ENCODE data around the gene MEIKIN.

Gene MEIKIN

DNA sequence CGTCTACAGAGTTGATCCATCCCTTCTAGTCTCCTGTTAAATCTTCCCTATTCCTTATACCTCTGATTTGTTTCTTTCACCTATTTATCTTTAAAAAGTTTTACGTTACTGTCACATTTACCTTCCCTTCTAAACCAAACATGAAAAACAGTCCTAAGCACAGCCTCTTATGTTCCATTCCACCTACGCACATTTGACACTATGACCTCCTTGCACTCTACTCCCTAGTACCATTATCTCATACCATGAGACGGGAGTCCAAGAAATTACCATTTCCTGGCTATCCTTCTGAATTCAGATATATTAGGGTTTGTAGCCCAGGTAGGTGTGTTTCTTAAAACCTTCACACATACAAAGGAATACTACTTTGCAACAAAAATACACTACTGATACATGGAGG, 173.8 kb downstream of the MEIKIN start:
- no peak for DNase-seq (ENCODE audit: low read depth, low spot score)

DNA sequence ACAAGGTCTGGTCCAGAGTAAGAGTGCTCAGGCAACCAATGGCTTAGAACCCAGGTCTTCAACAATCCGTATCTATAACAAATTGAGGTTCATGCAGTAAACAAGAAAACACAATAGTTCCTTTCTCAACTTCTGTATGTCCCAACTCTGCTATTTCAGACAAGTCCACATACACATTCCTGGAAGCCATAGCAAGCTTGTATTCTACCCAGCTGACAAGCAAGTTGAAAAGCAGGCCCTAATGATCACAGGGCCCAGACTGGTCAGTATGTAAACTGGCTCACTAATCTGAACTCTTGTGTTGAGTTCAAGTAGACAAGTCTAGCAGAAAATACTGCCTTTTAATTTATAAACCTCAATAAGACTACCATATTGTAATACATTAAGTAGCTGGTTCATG, 175.5 kb downstream of the MEIKIN start:
- no peak for DNase-seq (ENCODE audit: low read depth, low spot score)

DNA sequence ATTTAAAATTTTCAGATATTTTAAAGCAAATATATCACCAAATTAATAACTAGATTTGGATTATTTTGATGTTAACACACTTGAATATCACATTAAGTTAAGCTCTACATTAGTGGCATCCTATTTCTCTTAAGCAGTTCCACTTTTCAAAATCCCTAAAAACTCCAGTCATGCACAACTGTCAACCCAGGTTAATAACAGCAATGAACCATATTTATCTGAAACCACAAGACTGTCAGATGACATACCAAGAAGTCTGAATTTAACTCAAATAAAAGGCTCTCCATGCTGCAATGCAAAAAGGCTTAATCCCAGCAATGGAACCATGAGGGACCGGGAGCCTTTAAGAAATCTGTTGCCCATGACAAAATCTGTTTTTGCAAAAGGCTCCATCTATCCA, 176.1 kb downstream of the MEIKIN start:
- DNase-seq (ENCODE audit: low read depth, low spot score): no peak

DNA sequence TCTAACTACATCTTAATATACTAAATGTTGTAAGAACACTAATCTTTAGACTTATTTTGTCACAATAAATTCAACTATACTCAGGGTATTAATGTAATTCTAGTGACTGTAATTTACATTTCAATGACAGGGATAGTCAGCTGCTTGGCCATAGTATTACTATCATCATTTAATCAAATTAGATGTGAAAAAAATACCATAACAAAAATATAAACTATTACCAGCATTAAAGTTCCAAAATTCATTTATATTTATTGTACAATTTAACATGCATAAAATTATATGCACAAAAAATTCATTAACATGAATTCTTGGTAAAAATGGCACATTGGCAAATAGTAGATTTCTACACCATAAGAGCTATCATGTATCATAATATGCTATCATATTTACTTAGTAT, 177.6 kb downstream of the MEIKIN start:
- no peak for DNase-seq (ENCODE audit: low read depth, low spot score)

DNA sequence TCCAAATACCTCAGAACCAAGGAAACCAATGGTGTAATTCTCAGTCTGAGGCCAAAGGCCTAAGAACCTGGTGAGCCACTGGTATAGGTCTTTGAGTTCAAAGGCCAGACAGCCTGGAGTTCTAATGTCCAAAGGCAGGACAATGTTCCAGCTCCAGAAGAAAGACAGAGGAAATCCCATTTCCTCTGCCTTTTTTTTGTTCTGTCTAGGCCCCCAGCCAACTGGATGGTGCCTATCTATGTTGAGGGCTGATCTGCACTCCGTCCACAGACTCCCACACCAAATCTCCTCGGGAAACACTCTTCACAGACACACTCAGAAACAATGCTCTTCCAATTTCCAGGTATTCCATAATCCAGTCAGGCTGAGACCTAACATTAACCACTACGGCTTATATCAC, 178.8 kb downstream of the MEIKIN start:
- DNase-seq (ENCODE audit: low read depth, low spot score): no peak

DNA sequence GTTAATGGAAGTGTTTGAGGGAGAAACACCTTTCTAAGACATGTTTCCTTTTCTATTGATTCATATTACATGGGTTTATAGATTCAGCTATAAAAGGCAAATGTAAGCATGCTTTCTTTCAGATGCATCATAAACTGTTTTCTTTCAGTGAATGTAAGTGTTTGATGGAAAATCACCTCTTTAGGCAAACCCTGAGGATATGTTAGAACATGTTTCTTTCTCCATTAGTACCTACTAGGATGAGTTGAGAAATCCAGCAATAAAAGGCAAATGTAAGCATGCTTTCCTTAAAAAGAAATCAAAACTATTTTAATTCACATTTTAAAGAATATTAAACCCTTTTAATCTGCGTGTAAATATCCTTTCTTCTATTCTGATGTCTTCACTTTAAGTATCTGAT, 180.2 kb downstream of the MEIKIN start:
- no peak for DNase-seq (ENCODE audit: low read depth, low spot score)

DNA sequence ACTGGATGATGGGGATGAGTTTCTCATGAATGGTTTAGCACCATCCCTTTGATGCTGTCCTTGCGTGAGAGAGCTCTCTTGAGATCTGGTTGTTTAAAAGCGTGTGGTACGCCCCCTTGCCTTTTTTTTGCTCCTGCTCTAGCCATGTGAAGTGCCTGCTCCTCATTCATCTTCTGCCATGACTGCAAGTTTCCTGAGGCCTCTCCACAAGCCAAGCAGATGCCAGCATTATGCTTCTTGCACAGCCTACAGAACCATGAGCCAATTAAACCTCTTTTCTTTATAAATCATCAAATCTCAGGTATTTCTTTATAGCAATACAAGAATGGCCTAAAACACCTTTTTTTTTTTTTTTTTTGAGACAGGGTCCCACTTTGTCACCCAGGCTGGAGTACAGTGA, 181.5 kb downstream of the MEIKIN start:
- DNase-seq (ENCODE audit: low read depth, low spot score): no peak

DNA sequence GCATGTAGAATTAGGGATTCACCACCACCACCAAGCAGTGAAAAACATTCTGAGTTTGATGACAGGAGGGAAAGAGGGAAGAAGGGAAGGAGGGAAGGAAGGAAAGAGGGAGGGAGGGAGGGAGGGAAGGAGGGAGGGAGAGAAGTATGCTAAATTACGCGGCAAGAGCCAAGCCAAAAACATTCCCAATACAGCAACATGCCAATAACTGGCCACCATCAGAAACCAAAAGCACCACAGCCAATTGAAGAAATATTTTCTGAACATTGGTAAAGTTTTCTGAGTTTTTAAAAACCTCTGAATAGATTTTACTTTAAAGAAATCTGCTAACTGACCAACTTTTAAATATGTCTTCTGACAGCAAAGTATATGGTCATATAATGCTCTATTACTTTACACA, 184.7 kb downstream of the MEIKIN start:
- DNase-seq (ENCODE audit: low read depth, low spot score): no peak

DNA sequence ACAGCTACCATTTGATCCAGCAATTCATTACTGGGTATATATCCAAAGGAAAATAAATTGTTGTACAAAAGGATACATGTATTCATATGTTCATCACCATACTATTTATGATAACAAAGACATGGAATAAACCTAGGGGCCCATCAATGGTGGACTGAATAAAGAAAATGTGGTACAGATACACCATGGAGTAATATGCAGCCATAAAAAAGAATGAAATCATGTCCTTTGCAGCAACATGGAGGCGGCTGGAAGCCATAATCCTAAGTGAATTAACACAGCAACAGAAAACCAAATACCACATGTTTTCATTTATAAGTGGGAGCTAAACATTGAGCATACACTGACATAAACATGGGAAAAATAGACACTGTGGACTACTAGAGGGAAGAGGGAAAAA, 185.8 kb downstream of the MEIKIN start:
- DNase-seq (ENCODE audit: low read depth, low spot score): no peak

DNA sequence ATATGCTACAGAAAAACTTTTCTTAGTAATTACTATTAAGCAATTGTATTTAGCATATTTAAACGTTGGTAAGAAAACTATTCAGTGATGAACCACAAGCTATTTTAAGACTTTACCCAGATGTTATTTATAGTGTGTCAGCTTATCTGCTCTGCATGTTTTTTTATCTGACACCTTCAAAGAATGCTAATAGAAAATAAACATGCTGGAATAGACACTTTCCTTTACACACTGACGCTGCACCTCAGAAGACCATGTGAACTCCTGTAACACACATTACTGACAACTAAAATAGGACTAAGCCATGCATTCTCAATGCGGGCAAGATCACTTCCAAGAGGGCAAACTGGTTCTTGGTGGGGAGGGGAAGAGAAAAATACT, 187.0 kb downstream of the MEIKIN start:
- no peak for DNase-seq (ENCODE audit: low read depth, low spot score)

DNA sequence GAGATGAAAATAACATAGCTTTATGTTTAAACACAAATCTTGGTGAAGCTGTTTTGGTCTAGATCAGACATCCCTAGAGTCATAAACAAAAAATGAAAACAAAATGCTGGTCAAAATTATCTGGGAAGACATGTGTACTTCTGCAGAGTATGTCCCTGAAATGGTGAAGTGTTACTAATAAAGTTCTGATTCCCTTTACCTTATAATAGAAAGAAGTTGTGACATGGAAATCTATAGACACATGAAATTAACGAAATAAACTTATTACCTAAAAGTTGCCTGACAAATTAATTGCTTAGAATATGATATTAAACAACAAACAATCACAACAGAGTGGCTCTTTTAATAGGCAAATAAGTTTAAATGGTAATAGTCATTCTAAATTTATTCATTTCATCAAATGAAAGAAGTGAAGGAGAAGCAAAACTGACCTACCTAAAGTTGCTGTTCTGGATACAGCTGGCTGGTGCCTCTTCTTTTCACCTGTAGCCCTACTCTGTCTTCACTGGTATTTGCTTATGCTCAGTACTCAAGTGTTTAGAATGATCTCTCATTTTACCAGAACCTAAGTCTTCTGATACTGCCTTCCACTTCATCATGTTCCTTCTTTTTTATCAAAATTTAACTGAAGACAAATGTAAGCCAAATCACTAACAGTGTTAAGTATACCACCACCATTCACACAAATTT, 187.5 kb downstream of the MEIKIN start:
- DNase-seq (ENCODE audit: low read depth, low spot score): no peak
